Measurements from ENCODE around the gene TAL1. TPM values are rescaled to one million over a fixed set of nuclear protein-coding genes. Genes with fewer than 3 reads are reported as not detected.

TAL1 gene
- total RNA-seq, 1 experiment from 2014 or later: not detected

DNA sequence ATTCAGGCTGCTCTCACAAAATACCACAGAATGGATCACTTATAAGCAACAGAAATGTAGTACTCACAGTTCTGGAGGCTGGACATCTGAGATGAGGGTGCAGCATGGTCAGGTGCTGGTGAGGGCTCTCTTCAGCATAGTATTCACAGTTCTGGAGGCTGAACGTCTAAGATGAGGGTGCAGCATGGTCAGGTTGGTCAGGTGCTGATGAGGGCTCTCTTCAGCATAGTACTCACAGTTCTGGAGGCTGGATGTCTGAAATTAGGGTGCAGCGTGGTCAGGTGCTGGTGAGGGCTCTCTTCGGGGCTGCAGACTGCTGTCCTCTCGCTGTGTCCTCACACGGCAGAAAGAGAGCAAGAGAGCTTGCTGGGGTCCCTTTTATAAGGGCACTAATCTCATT is 59.2 kb downstream of the TAL1 start:
- no peak overlapping the region for H3K18ac ChIP-seq (ENCODE audit: insufficient read length, low read depth, low read length)
- H3K79me1 ChIP-seq (ENCODE audit: insufficient read depth, low read depth, low read length, poor library complexity, severe bottlenecking): no peaks in the 10 kb centered on the region
- H3K9me3 ChIP-seq (ENCODE audit: control insufficient read depth, low read depth, low read length): no peaks in the 10 kb centered on the region
- no peak overlapping the region for H2BK5ac ChIP-seq (ENCODE audit: insufficient read length, low read length)
- no peak overlapping the region for H4K8ac ChIP-seq (replicated peaks; ENCODE audit: insufficient read length, low read depth, low read length)
- no peak overlapping the region for H3K9ac ChIP-seq (ENCODE audit: extremely low read depth, insufficient read length, low read length)
- H4K20me1 ChIP-seq (ENCODE audit: control insufficient read depth, insufficient read depth, insufficient read length): no peaks in the 10 kb centered on the region
- H3K56ac ChIP-seq (ENCODE audit: insufficient read length, low read depth, low read length): peak overlapping the region; percentile 27
- H2AFZ ChIP-seq (ENCODE audit: low read length): no peak overlapping the region
- no peak overlapping the region for H4K91ac ChIP-seq (ENCODE audit: insufficient read length, low read depth, low read length)
- Mint-ChIP-seq H3K27ac (no peak overlapping the region), H3K4me1 (peaks cover 2 to 4% of the 10 kb centered on the region in 2 experiments; a peak in 3 of 4 replicates), H3K9me3 (peaks cover 0 to 6% of the 10 kb centered on the region in 2 experiments; a peak in 2 of 5 replicates), H3K36me3 (ENCODE audit: insufficient read depth in 1 of 3, low read depth in 3 of 3) (no peaks in the 10 kb centered on the region; a peak in 1 of 7 replicates), H3K4me3 (no peak overlapping the region), H3K27me3 (ENCODE audit: low read depth) (peaks cover 25% of the 10 kb centered on the region)
- H2AK5ac ChIP-seq (ENCODE audit: insufficient read length, low read length): no peak overlapping the region
- no peak overlapping the region for H3T11ph ChIP-seq (ENCODE audit: low read length)
- H2BK120ac ChIP-seq (ENCODE audit: low read depth, low read length, poor library complexity, severe bottlenecking): no peak overlapping the region
- H3K23ac ChIP-seq (ENCODE audit: insufficient read length, low read depth, low read length): no peak overlapping the region
- no CpG with 5 or more reads among the region's 5 CpGs for WGBS (ENCODE audit: extremely low coverage, insufficient read length, low lambda C conversion rate)
- H3K14ac ChIP-seq (ENCODE audit: insufficient read depth, low read length): no peak overlapping the region
- no peak overlapping the region for H2BK15ac ChIP-seq (ENCODE audit: low read depth, low read length)
- no peaks in the 10 kb centered on the region for H3K27me3 ChIP-seq (ENCODE audit: insufficient read depth, low read length)
- no peak overlapping the region for H3K27ac ChIP-seq (ENCODE audit: insufficient read length, low read depth, low read length)
- H3K23me2 ChIP-seq (ENCODE audit: insufficient read length, low read depth, low read length, poor library complexity, severe bottlenecking): no peaks in the 10 kb centered on the region
- H3K4me1 ChIP-seq (ENCODE audit: insufficient read depth, low read length): no peaks in the 10 kb centered on the region; the same call in 1 of the 2 replicates
- DNase-seq: no peak
- no peak overlapping the region for H2BK20ac ChIP-seq (ENCODE audit: low read depth, low read length, poor library complexity, severe bottlenecking)
- no peak overlapping the region for H3K4ac ChIP-seq (ENCODE audit: low read depth, low read length)
- no peak overlapping the region for H3K4me2 ChIP-seq (ENCODE audit: insufficient read depth, insufficient read length, low read length)
- TF ChIP-seq, protein P1, sequence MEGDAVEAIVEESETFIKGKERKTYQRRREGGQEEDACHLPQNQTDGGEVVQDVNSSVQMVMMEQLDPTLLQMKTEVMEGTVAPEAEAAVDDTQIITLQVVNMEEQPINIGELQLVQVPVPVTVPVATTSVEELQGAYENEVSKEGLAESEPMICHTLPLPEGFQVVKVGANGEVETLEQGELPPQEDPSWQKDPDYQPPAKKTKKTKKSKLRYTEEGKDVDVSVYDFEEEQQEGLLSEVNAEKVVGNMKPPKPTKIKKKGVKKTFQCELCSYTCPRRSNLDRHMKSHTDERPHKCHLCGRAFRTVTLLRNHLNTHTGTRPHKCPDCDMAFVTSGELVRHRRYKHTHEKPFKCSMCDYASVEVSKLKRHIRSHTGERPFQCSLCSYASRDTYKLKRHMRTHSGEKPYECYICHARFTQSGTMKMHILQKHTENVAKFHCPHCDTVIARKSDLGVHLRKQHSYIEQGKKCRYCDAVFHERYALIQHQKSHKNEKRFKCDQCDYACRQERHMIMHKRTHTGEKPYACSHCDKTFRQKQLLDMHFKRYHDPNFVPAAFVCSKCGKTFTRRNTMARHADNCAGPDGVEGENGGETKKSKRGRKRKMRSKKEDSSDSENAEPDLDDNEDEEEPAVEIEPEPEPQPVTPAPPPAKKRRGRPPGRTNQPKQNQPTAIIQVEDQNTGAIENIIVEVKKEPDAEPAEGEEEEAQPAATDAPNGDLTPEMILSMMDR (conservative IDR thresholded peaks at IDR 0.05): no peak
- no peak overlapping the region for H2BK12ac ChIP-seq (ENCODE audit: insufficient read length, low read depth, low read length)
- no peak overlapping the region for H4K5ac ChIP-seq (ENCODE audit: insufficient read length, low read depth, low read length)
- no peaks in the 10 kb centered on the region for H3K79me2 ChIP-seq (ENCODE audit: insufficient read depth, low read length)

Other genes starting within 250 kb of the TAL1 start
- gene CYP4X1, start 208.6 kb downstream of the TAL1 start, total RNA-seq (2021): 0.44 and 0.50 TPM in 2 replicates
- not detected in 2 replicates for gene CYP4Z1, start 165.0 kb downstream of the TAL1 start, total RNA-seq (2021)
- gene CYP4A22, start 94.8 kb downstream of the TAL1 start, total RNA-seq (2021): not detected in 2 replicates
- not detected in 2 replicates for gene PDZK1IP1, start 42.2 kb downstream of the TAL1 start, total RNA-seq (2021)
- 26.6 and 26.9 TPM in 2 replicates for gene STIL, start 81.9 kb upstream of the TAL1 start, total RNA-seq (2021)
- gene CMPK1, start 101.6 kb upstream of the TAL1 start, total RNA-seq (2021): 26.3 and 28.7 TPM in 2 replicates
- 0.11 and 0.15 TPM in 2 replicates for gene FOXE3, start 184.1 kb upstream of the TAL1 start, total RNA-seq (2021)
- 0.07 TPM in 1 of 2 replicates, not detected in the other for gene FOXD2, start 205.8 kb upstream of the TAL1 start, total RNA-seq (2021)